ENCODE results near the gene ACTN2.
A peak's percentile ranks its signal among the peaks of the same experiment; 100 is the strongest.

The ACTN2 gene

DNA sequence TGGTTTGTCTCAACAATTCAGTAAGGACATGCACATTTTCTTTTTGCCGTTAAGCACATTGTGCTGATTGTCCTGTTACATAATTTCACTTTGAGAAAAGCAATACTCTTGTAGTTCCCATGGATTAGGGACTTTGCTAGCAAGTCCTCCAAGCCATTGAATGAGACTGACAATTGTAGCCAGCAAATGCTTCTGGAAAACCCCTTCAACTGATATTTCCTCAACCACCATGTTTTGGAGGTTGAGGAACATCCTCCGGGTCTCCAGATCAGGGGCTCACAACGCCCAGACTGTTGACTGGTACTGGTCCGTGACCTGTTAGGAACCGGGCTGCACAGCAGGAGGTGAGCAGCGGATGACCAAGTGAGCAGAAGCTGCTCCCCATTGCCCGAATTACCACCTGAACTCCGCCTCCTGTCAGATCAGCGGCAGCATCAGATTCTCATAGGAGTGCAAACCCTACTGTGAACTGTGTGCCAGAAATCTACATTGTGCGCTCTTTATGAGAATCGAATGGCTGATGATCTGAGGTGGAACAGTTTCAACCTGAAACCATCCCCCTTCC, 24.1 kb downstream of the ACTN2 start:
- Histone ChIP-seq H3K27ac (no peak overlapping the region), H3K4me1 (no peaks in the 10 kb centered on the region), H3K36me3 (no peaks in the 10 kb centered on the region), H3K27me3 (no peaks in the 10 kb centered on the region), H3K9ac (no peak overlapping the region), H3K4me3 (no peak overlapping the region), H3K4me2 (no peak overlapping the region), H4K20me1 (no peaks in the 10 kb centered on the region), H3K9me3 (no peaks in the 10 kb centered on the region)
- TF ChIP-seq Cebpa-rat (IDR thresholded peaks at IDR 0.05): no peak

DNA sequence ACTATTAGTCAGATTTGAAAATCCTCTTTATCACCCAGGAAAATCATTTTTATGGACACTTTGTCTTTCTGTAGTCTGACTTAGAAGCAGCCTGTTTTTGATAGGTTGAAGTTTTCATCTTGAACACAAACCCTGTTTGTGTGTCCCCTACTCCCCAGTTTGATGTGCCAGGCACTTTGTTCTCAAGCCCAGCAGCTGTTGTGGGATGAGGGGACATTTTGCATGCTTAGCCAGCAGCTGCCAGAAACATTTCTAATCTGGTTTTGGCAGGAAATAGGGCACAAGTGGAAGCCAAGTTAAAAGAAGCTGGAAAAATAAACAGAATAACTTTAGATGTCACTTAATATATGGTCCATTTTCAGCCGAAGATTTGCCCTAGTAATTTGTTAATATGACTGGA, 29.9 kb downstream of the ACTN2 start:
- no peak for TF ChIP-seq Cebpa-rat (IDR thresholded peaks at IDR 0.05)
- Histone ChIP-seq H4K20me1 (no peaks in the 10 kb centered on the region), H3K4me3 (no peak overlapping the region), H3K9me3 (no peaks in the 10 kb centered on the region), H3K9ac (no peak overlapping the region), H3K36me3 (no peaks in the 10 kb centered on the region), H3K4me2 (no peak overlapping the region), H3K4me1 (peaks cover 11% of the 10 kb centered on the region), H3K27me3 (no peaks in the 10 kb centered on the region), H3K27ac (no peak overlapping the region)

DNA sequence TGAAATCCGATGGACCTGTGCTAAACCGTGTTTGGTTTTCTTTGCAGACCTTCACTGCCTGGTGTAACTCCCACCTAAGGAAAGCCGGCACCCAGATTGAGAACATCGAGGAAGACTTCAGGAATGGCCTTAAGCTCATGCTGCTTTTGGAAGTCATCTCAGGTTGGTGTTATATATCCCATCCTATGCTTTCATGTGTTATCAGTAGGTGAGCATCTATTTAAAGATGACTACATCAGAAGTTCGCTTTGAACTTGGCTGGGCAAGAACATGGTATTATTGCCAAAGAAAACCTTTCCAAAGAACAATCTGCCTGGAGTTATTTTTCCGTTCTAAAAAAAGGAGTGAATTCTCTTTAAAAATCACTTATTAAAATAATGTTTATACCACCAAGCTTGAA, 31.5 kb downstream of the ACTN2 start:
- no peaks in the 10 kb centered on the region for H4K20me1 ChIP-seq
- H3K27ac ChIP-seq: no peak overlapping the region
- no peaks in the 10 kb centered on the region for H3K9me3 ChIP-seq
- H3K27me3 ChIP-seq: no peaks in the 10 kb centered on the region
- no peak overlapping the region for H3K4me3 ChIP-seq
- H3K4me2 ChIP-seq: no peak overlapping the region
- no peak for TF ChIP-seq Cebpa-rat (IDR thresholded peaks at IDR 0.05)
- H3K36me3 ChIP-seq: no peaks in the 10 kb centered on the region
- H3K4me1 ChIP-seq: peaks cover 11% of the 10 kb centered on the region
- H3K9ac ChIP-seq: no peak overlapping the region

DNA sequence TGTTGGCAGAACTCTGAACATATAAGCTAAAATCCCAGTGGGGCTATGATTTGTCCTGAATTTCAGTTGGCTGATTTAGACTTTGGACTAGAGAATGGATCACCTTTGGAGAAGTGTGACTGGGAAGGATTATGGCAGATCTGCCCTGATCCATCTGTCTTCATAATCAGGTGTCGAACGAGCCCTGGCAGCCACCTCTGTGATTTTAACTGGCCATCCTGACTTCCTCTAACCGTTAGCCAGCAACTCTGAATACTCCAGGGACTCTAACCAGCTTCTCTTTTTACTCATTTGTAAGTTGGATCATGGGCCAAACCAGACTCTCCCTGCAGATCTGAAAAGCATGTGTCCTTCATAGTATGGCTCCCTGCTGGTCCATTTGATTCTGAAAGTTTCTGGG, 32.0 kb downstream of the ACTN2 start:
- no peaks in the 10 kb centered on the region for H3K9me3 ChIP-seq
- no peak for TF ChIP-seq Cebpa-rat (IDR thresholded peaks at IDR 0.05)
- H3K27ac ChIP-seq: no peak overlapping the region
- peak overlapping the region; percentile 25; the same call in 1 of the 2 replicates for H3K4me2 ChIP-seq
- H3K36me3 ChIP-seq: no peaks in the 10 kb centered on the region
- H4K20me1 ChIP-seq: no peaks in the 10 kb centered on the region
- peaks cover 11% of the 10 kb centered on the region for H3K4me1 ChIP-seq
- no peak overlapping the region for H3K9ac ChIP-seq
- no peak overlapping the region for H3K4me3 ChIP-seq
- no peaks in the 10 kb centered on the region for H3K27me3 ChIP-seq

DNA sequence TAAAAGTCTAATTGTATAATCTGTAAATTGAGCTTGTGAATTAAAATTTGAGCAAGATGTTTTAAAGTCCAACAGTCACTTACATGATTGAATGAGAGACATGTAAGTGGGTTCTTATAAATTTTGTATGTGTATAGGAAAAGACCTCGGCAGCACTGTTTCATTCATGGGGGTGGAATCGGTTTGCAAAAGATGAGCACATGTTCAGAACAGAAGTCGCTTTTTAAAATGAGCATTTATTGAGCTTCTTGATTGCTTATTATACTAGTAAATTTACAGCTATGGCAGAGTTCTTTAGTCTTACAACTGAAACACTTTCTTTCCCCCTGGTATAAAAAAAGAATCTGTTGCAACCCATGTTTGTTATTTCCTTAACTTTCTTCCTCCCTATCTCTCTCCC, 33.9 kb downstream of the ACTN2 start:
- Histone ChIP-seq H3K9ac (no peak overlapping the region), H3K36me3 (no peaks in the 10 kb centered on the region), H3K4me1 (peaks cover 11% of the 10 kb centered on the region), H3K4me3 (no peak overlapping the region), H3K4me2 (no peak overlapping the region), H3K9me3 (no peaks in the 10 kb centered on the region), H3K27me3 (no peaks in the 10 kb centered on the region), H4K20me1 (no peaks in the 10 kb centered on the region), H3K27ac (no peak overlapping the region)
- no peak for TF ChIP-seq Cebpa-rat (IDR thresholded peaks at IDR 0.05)

DNA sequence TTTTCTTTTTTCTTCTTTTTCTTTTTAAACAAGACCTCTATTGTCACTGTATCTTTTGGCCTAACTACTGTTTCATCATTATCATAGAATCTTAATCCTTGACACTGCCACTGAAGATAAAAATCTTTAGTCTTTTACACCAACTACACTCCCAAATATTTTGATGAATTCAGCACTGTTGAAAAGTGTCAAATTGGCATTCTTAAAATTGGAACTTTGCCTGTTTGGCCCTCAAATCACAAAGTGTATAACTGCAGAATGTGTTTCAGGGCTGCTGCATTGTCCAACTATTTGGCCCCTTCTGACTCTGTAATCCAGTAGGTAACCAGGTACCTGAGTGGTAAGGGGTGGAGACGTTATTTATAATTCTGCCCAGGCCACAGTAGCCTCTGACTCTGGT, 34.3 kb downstream of the ACTN2 start:
- no peaks in the 10 kb centered on the region for H3K9me3 ChIP-seq
- H3K9ac ChIP-seq: no peak overlapping the region
- no peaks in the 10 kb centered on the region for H4K20me1 ChIP-seq
- H3K4me3 ChIP-seq: no peak overlapping the region
- no peak overlapping the region for H3K4me2 ChIP-seq
- no peaks in the 10 kb centered on the region for H3K36me3 ChIP-seq
- no peak for TF ChIP-seq Cebpa-rat (IDR thresholded peaks at IDR 0.05)
- H3K27ac ChIP-seq: no peak overlapping the region
- no peaks in the 10 kb centered on the region for H3K27me3 ChIP-seq
- H3K4me1 ChIP-seq: peaks cover 11% of the 10 kb centered on the region

DNA sequence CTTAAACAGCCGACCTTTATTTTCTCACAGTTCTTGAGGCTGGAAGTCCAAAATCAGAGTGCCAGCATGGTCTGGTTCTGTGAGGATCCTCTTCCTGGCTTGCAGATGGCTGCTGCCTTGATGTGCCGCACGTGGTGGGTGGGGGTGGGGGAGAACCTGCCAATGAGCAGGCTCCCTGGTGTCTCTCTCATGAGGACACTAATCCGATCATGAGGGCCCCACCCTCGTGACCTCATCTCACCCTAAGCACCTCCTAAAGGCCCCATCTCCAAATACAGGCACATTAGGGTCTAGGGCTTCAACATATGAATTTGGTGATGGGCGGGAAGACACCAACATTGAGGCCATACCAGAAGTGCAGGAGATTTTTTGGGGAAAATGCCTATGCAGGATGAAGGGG, 37.8 kb downstream of the ACTN2 start:
- no peaks in the 10 kb centered on the region for H3K27me3 ChIP-seq
- H3K4me2 ChIP-seq: no peak overlapping the region
- no peak overlapping the region for H3K27ac ChIP-seq
- no peaks in the 10 kb centered on the region for H3K9me3 ChIP-seq
- H3K4me3 ChIP-seq: no peak overlapping the region
- H3K36me3 ChIP-seq: no peaks in the 10 kb centered on the region
- no peaks in the 10 kb centered on the region for H4K20me1 ChIP-seq
- H3K4me1 ChIP-seq: peaks cover 1% of the 10 kb centered on the region; the same call in 1 of the 2 replicates
- no peak for TF ChIP-seq Cebpa-rat (IDR thresholded peaks at IDR 0.05)
- H3K9ac ChIP-seq: no peak overlapping the region

DNA sequence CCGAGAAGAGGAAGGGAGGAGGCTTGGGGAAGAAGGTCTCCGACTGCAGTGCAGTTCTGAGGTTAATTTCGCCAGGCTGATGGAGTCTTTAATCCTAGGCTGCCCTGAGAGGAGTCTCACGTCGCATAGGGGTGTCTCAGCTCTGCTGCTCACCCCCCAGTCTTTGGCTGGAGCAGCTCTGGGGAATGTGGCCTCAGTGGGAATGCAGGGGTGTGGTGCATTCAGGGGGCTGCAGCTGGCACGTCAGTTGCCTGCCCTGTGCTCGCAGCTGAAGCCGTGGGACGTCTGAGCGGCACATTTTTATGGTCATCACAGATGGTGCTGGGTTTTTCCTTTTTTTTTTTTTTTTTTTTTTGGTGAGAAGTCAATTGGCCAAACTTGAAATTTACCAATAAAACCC, 38.2 kb downstream of the ACTN2 start:
- TF ChIP-seq Cebpa-rat (IDR thresholded peaks at IDR 0.05): no peak

DNA sequence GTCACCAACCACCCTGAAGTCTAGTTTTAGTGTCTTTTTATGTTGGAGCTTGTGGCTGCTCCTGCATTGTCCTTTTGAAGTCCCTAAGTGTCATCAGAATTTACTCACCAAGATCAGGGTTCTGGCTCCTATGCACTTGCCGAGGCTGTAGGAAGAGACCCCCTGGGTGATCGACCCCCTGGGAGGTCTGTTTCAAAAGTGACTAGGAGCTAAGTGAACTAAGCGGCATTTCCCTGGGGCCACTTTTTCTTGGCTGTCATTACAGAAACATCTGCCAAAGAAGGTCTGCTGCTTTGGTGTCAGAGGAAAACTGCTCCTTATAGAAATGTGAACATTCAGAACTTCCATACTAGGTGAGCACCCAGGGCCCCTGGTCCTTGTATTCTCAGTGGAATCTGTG, 39.4 kb downstream of the ACTN2 start:
- H3K4me2 ChIP-seq: no peak overlapping the region
- H3K4me3 ChIP-seq: no peak overlapping the region
- no peaks in the 10 kb centered on the region for H3K4me1 ChIP-seq
- TF ChIP-seq Cebpa-rat (IDR thresholded peaks at IDR 0.05): no peak
- no peaks in the 10 kb centered on the region for H3K36me3 ChIP-seq
- no peaks in the 10 kb centered on the region for H4K20me1 ChIP-seq
- no peak overlapping the region for H3K27ac ChIP-seq
- no peak overlapping the region for H3K9ac ChIP-seq
- H3K27me3 ChIP-seq: no peaks in the 10 kb centered on the region
- no peaks in the 10 kb centered on the region for H3K9me3 ChIP-seq

More for the DNA sequence above, 38.2 kb downstream of the ACTN2 start:
- no peak overlapping the region for H3K9ac ChIP-seq
- H3K27ac ChIP-seq: no peak overlapping the region
- H3K4me1 ChIP-seq: no peaks in the 10 kb centered on the region
- H3K9me3 ChIP-seq: no peaks in the 10 kb centered on the region
- H3K4me2 ChIP-seq: no peak overlapping the region
- no peaks in the 10 kb centered on the region for H3K36me3 ChIP-seq
- no peak overlapping the region for H3K4me3 ChIP-seq
- H4K20me1 ChIP-seq: no peaks in the 10 kb centered on the region
- H3K27me3 ChIP-seq: no peaks in the 10 kb centered on the region

DNA sequence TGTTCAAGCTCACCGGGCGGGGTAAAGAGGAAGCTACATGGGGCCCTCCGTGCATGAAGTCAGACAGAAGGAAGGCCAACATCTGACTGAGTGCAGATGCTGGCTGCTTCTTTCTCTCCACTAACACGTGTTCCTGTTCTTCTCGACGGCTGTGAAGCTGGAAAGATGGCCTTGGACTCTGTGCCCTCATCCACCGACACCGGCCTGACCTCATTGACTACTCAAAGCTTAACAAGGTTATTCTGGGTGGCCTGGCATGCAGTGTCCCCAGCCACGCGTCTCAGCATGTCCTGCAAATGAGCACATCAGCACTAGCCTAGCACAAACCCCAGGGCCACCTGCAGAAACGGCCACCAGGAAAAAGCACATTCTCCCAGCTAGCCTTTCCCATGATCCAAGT, 41.2 kb downstream of the ACTN2 start:
- no peak for TF ChIP-seq Cebpa-rat (IDR thresholded peaks at IDR 0.05)
- Histone ChIP-seq H3K27me3 (no peaks in the 10 kb centered on the region), H3K9me3 (no peaks in the 10 kb centered on the region), H3K36me3 (no peaks in the 10 kb centered on the region), H3K9ac (no peak overlapping the region), H3K27ac (no peak overlapping the region), H3K4me1 (no peaks in the 10 kb centered on the region), H3K4me3 (no peak overlapping the region), H4K20me1 (no peaks in the 10 kb centered on the region), H3K4me2 (no peak overlapping the region)

DNA sequence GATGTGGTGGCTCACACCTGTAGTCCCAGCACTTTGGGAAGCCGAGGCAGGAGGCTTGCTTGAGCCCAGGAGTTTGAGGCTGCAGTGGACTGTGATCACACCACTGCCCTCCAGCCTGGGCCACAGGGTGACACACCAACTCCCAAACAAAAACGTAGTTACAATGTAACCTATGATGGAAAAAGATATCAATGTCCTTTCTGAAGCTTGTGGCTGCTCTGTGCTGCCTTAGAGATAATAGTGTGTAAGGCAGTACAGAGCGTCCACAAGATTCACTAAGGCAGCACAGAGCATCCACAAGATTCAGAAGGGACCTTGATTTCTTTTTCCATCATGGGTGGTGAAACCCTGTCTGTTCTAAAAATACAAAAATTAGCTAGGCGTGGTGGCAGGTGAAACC, 42.5 kb downstream of the ACTN2 start:
- no peak overlapping the region for H3K4me2 ChIP-seq
- no peaks in the 10 kb centered on the region for H3K27me3 ChIP-seq
- H3K27ac ChIP-seq: no peak overlapping the region
- no peak for TF ChIP-seq Cebpa-rat (IDR thresholded peaks at IDR 0.05)
- H3K36me3 ChIP-seq: no peaks in the 10 kb centered on the region
- no peak overlapping the region for H3K4me3 ChIP-seq
- no peaks in the 10 kb centered on the region for H3K9me3 ChIP-seq
- H3K9ac ChIP-seq: no peak overlapping the region
- no peaks in the 10 kb centered on the region for H3K4me1 ChIP-seq
- no peaks in the 10 kb centered on the region for H4K20me1 ChIP-seq

Measured in BLaER1 (cell line).